Measurements from ENCODE around the gene PCDHGB4. TPM values are rescaled to one million over a fixed set of nuclear protein-coding genes. Genes with fewer than 3 reads are reported as not detected.

The PCDHGB4 gene
- total and polyA plus RNA-seq, 10 of the 15 experiments (the other 5 are each of a cell fraction or from before 2014, with no cell fraction given), result 0.02 to 0.20 (median 0.04) TPM; not detected in 4

DNA sequence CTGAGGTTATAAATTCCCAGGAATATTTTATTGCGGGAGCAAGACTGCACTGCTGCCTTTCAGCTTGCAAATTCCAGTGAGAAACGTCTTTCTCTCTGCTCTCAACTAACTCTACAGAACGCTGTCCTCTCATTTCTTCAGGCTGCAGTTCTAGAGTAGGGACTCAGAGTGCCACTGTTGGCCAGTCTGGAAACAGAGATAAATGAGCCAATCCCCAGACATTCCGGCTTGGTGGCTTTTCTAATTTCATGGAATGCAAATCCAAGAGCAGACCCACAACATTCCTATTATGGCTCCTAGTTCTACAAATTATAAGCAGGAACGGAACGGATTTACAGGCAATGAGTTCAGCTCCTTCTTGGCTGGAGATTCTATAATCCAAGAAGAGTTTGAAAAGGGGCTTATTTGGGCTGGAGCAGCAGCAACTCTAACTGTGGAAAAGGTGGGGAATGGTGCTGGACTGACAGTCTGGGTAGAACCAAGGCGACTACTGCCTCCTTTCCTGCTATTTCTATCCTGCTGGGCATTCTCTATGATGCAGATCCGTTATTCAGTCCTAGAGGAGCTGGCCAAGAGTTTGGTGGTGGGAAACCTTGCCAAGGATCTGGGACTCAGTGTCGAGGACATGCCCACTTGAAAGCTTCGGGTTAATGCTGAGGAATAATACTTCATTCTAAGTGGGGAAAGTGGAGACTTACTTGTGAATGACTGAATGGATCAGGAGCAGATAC is 52.1 kb downstream of the PCDHGB4 start:
- Histone ChIP-seq H3K4me1 (ENCODE audit: control insufficient read depth, insufficient read depth, low read length) (no peaks in the 10 kb centered on the region), H3K4me3 (no peak overlapping the region), H3K36me3 (ENCODE audit: control insufficient read depth in 2 of 2, insufficient read depth in 2 of 2, low read length in 1 of 2) (no peaks in the 10 kb centered on the region), H3K79me2 (ENCODE audit: control insufficient read depth, insufficient read depth, low read length) (no peaks in the 10 kb centered on the region), H4K20me1 (ENCODE audit: control insufficient read depth, insufficient read depth) (no peaks in the 10 kb centered on the region), H3K4me2 (ENCODE audit: control insufficient read depth, insufficient read depth) (no peak overlapping the region), H3K27ac (ENCODE audit: control insufficient read depth, insufficient read depth) (no peak overlapping the region), H2AFZ (ENCODE audit: control insufficient read depth, low read depth, low read length) (no peak overlapping the region), H3K9me3 (replicated peaks; ENCODE audit: control insufficient read depth, insufficient read depth, low read length) (no peaks in the 10 kb centered on the region; the same call in 2 of the 3 replicates), H3K9ac (ENCODE audit: control insufficient read depth, insufficient read depth, low read length) (no peak overlapping the region), H3K27me3 (replicated peaks in 1 of 2; ENCODE audit: control insufficient read depth in 2 of 2, insufficient read depth in 2 of 2, low read length in 1 of 2) (no peaks in the 10 kb centered on the region)
- DNase-seq (ENCODE audit: low read depth, low spot score), result no peak
- ChIA-PET POLR2A (no interaction called here), SMC1A (ENCODE audit: uncharacterized antibody, unreplicated experiment) (no interaction called here), CTCF (interaction anchor here (3.0 kb wide), 1 partner anchor 9 kb away, joined by 13 read pairs; the partner anchor contains the start of gene PCDHGA12), RAD21 (ENCODE audit: unreplicated experiment) (interaction anchor here (1.3 to 1.5 kb wide), 2 partner anchors 9 to 124 kb away, joined by 3 read pairs; partner anchors contain the start of gene PCDHGA12)
- no peak for ATAC-seq
- WGBS (ENCODE audit: insufficient coverage, insufficient replicate concordance, low lambda C conversion rate, missing lambda C conversion rate), result 62% methylated on average over 10 of the region's 10 CpGs
- TF ChIP-seq FOXM1 (IDR thresholded peaks at IDR 0.05; ENCODE audit: low read depth, low read length) (no peak), EED (IDR thresholded peaks at IDR 0.05; ENCODE audit: low read depth) (no peak), MYC (IDR thresholded peaks at IDR 0.05; ENCODE audit: insufficient read depth, insufficient read length, insufficient replicate concordance, low read length, severe bottlenecking) (no peak), ZNF622 (IDR thresholded peaks at IDR 0.05) (no peak), NR2C1 (IDR thresholded peaks at IDR 0.05) (no peak), RUNX3 (IDR thresholded peaks at IDR 0.05; ENCODE audit: low read length) (no peak), TCF7 (IDR thresholded peaks at IDR 0.05; ENCODE audit: borderline replicate concordance) (no peak), SREBF1 (IDR thresholded peaks at IDR 0.05; ENCODE audit: low read length) (no peak), LARP7 (IDR thresholded peaks at IDR 0.05) (no peak), BHLHE40 (IDR thresholded peaks at IDR 0.05; ENCODE audit: borderline replicate concordance in 1 of 2, low read depth in 2 of 2, low read length in 1 of 2) (no peak), SIN3A (IDR thresholded peaks at IDR 0.05; ENCODE audit: low read depth, low read length) (no peak), PML (IDR thresholded peaks at IDR 0.05; ENCODE audit: low read length) (no peak)
- TF ChIP-seq, protein P1, sequence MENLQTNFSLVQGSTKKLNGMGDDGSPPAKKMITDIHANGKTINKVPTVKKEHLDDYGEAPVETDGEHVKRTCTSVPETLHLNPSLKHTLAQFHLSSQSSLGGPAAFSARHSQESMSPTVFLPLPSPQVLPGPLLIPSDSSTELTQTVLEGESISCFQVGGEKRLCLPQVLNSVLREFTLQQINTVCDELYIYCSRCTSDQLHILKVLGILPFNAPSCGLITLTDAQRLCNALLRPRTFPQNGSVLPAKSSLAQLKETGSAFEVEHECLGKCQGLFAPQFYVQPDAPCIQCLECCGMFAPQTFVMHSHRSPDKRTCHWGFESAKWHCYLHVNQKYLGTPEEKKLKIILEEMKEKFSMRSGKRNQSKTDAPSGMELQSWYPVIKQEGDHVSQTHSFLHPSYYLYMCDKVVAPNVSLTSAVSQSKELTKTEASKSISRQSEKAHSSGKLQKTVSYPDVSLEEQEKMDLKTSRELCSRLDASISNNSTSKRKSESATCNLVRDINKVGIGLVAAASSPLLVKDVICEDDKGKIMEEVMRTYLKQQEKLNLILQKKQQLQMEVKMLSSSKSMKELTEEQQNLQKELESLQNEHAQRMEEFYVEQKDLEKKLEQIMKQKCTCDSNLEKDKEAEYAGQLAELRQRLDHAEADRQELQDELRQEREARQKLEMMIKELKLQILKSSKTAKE (IDR thresholded peaks at IDR 0.05; ENCODE audit: low read depth, poor library complexity, severe bottlenecking), result no peak
- FAIRE-seq, result no peak
- no TSS peak for BruUV-seq (replicated peaks)
- intact Hi-C loops (cut with micrococcal nuclease; ENCODE audit: unreplicated experiment) (no loop called here), in situ Hi-C loops (cut with MboI) (no loop called here)

Other genes starting within 250 kb of the PCDHGB4 start
Only the 7 nearest of the 37 such genes appear.
- 0.11 and 0.17 TPM in 2 replicates for gene PCDHGB3, start 17.5 kb upstream of the PCDHGB4 start, total RNA-seq (2014; rRNA removed)
- 0.09 and 0.13 TPM in 2 replicates for gene PCDHGB3, start 17.5 kb upstream of the PCDHGB4 start, total RNA-seq (2014; rRNA removed; fragmentation: Illumina TruSeq; extraction: Trizol)
- gene PCDHGB3, start 17.5 kb upstream of the PCDHGB4 start, total RNA-seq (2021), result 0.19 and 0.23 TPM in 2 replicates
- 0.50 and 0.53 TPM in 2 replicates for gene PCDHGB3, start 17.5 kb upstream of the PCDHGB4 start, polyA plus RNA-seq (2011; rRNA removed)
- gene PCDHGB3, start 17.5 kb upstream of the PCDHGB4 start, polyA plus RNA-seq (2014; fragmentation: Illumina TruSeq; extraction: Trizol), result 0.12 and 0.21 TPM in 2 replicates
- not detected for gene PCDHGB3, start 17.5 kb upstream of the PCDHGB4 start, polyA plus RNA-seq (2014; fragmentation: Nextera tagmentation; extraction: Ambion mirVana)
- 0.08 and 0.23 TPM in 2 replicates for gene PCDHGB3, start 17.5 kb upstream of the PCDHGB4 start, polyA plus RNA-seq (2014; rRNA removed)
- not detected for gene PCDHGB3, start 17.5 kb upstream of the PCDHGB4 start, polyA plus RNA-seq (2016; fragmentation: Nextera tagmentation; extraction: Ambion mirVana)
- 0.17 and 0.27 TPM in 2 replicates for gene PCDHGA6, start 13.8 kb upstream of the PCDHGB4 start, total RNA-seq (2014; rRNA removed)
- gene PCDHGA6, start 13.8 kb upstream of the PCDHGB4 start, total RNA-seq (2014; rRNA removed; fragmentation: Illumina TruSeq; extraction: Trizol), result 0.13 and 0.18 TPM in 2 replicates
- gene PCDHGA6, start 13.8 kb upstream of the PCDHGB4 start, total RNA-seq (2021), result 0.28 and 0.32 TPM in 2 replicates
- gene PCDHGA6, start 13.8 kb upstream of the PCDHGB4 start, polyA plus RNA-seq (2011; rRNA removed), result 0.49 and 0.60 TPM in 2 replicates
- 0.10 and 0.12 TPM in 2 replicates for gene PCDHGA6, start 13.8 kb upstream of the PCDHGB4 start, polyA plus RNA-seq (2014; fragmentation: Illumina TruSeq; extraction: Trizol)
- under 1 TPM in 1 of 2 experiments, not detected in 1; 0.04 TPM for gene PCDHGA6, start 13.8 kb upstream of the PCDHGB4 start, polyA plus RNA-seq (2014; fragmentation: Nextera tagmentation; extraction: Ambion mirVana)
- gene PCDHGA6, start 13.8 kb upstream of the PCDHGB4 start, polyA plus RNA-seq (2014; rRNA removed), result 0.15 and 0.23 TPM in 2 replicates
- not detected for gene PCDHGA6, start 13.8 kb upstream of the PCDHGB4 start, polyA plus RNA-seq (2016; fragmentation: Nextera tagmentation; extraction: Ambion mirVana)
- gene PCDHGA7, start 5.0 kb upstream of the PCDHGB4 start, total RNA-seq (2014; rRNA removed), result 0.11 and 0.16 TPM in 2 replicates
- gene PCDHGA7, start 5.0 kb upstream of the PCDHGB4 start, total RNA-seq (2014; rRNA removed; fragmentation: Illumina TruSeq; extraction: Trizol), result 0.05 and 0.09 TPM in 2 replicates
- gene PCDHGA7, start 5.0 kb upstream of the PCDHGB4 start, total RNA-seq (2021), result 0.08 and 0.18 TPM in 2 replicates
- gene PCDHGA7, start 5.0 kb upstream of the PCDHGB4 start, polyA plus RNA-seq (2011; rRNA removed), result 0.03 and 0.04 TPM in 2 replicates
- gene PCDHGA7, start 5.0 kb upstream of the PCDHGB4 start, polyA plus RNA-seq (2014; fragmentation: Illumina TruSeq; extraction: Trizol), result 0.01 TPM in 1 of 2 replicates, not detected in the other
- not detected for gene PCDHGA7, start 5.0 kb upstream of the PCDHGB4 start, polyA plus RNA-seq (2014; fragmentation: Nextera tagmentation; extraction: Ambion mirVana)
- gene PCDHGA7, start 5.0 kb upstream of the PCDHGB4 start, polyA plus RNA-seq (2014; rRNA removed), result 0.08 TPM in 1 of 2 replicates, not detected in the other
- gene PCDHGA7, start 5.0 kb upstream of the PCDHGB4 start, polyA plus RNA-seq (2016; fragmentation: Nextera tagmentation; extraction: Ambion mirVana), result under 1 TPM in 1 of 2 experiments, not detected in 1; 0.05 TPM
- gene PCDHGA8, start 4.9 kb downstream of the PCDHGB4 start, total RNA-seq (2014; rRNA removed), result not detected in 2 replicates
- gene PCDHGA8, start 4.9 kb downstream of the PCDHGB4 start, total RNA-seq (2014; rRNA removed; fragmentation: Illumina TruSeq; extraction: Trizol), result 0.04 and 0.05 TPM in 2 replicates
- gene PCDHGA8, start 4.9 kb downstream of the PCDHGB4 start, total RNA-seq (2021), result not detected in 2 replicates
- 0.01 TPM in 2 replicates for gene PCDHGA8, start 4.9 kb downstream of the PCDHGB4 start, polyA plus RNA-seq (2011; rRNA removed)
- 0.05 TPM in 1 of 2 replicates, not detected in the other for gene PCDHGA8, start 4.9 kb downstream of the PCDHGB4 start, polyA plus RNA-seq (2014; fragmentation: Illumina TruSeq; extraction: Trizol)
- gene PCDHGA8, start 4.9 kb downstream of the PCDHGB4 start, polyA plus RNA-seq (2014; fragmentation: Nextera tagmentation; extraction: Ambion mirVana), result not detected
- gene PCDHGA8, start 4.9 kb downstream of the PCDHGB4 start, polyA plus RNA-seq (2014; rRNA removed), result 0.05 TPM in 1 of 2 replicates, not detected in the other
- not detected for gene PCDHGA8, start 4.9 kb downstream of the PCDHGB4 start, polyA plus RNA-seq (2016; fragmentation: Nextera tagmentation; extraction: Ambion mirVana)
- gene PCDHGB5, start 10.2 kb downstream of the PCDHGB4 start, total RNA-seq (2014; rRNA removed), result 1.4 and 1.9 TPM in 2 replicates
- gene PCDHGB5, start 10.2 kb downstream of the PCDHGB4 start, total RNA-seq (2014; rRNA removed; fragmentation: Illumina TruSeq; extraction: Trizol), result 1.3 TPM in 2 replicates
- 1.8 and 2.3 TPM in 2 replicates for gene PCDHGB5, start 10.2 kb downstream of the PCDHGB4 start, total RNA-seq (2021)
- 0.07 TPM in 1 of 2 replicates, not detected in the other for gene PCDHGB5, start 10.2 kb downstream of the PCDHGB4 start, polyA plus RNA-seq (2011; rRNA removed)
- gene PCDHGB5, start 10.2 kb downstream of the PCDHGB4 start, polyA plus RNA-seq (2014; fragmentation: Illumina TruSeq; extraction: Trizol), result 1.1 TPM in 2 replicates
- gene PCDHGB5, start 10.2 kb downstream of the PCDHGB4 start, polyA plus RNA-seq (2014; fragmentation: Nextera tagmentation; extraction: Ambion mirVana), result under 1 TPM in 1 of 2 experiments, not detected in 1; 0.02 TPM
- gene PCDHGB5, start 10.2 kb downstream of the PCDHGB4 start, polyA plus RNA-seq (2014; rRNA removed), result 0.95 TPM in 2 replicates
- gene PCDHGB5, start 10.2 kb downstream of the PCDHGB4 start, polyA plus RNA-seq (2016; fragmentation: Nextera tagmentation; extraction: Ambion mirVana), result 1 to 10 TPM; 1.4 to 2.3 TPM
- gene PCDHGA9, start 15.1 kb downstream of the PCDHGB4 start, total RNA-seq (2014; rRNA removed), result 0.38 and 0.62 TPM in 2 replicates
- gene PCDHGA9, start 15.1 kb downstream of the PCDHGB4 start, total RNA-seq (2014; rRNA removed; fragmentation: Illumina TruSeq; extraction: Trizol), result 0.51 and 0.63 TPM in 2 replicates
- 0.54 and 0.56 TPM in 2 replicates for gene PCDHGA9, start 15.1 kb downstream of the PCDHGB4 start, total RNA-seq (2021)
- 0.09 and 0.10 TPM in 2 replicates for gene PCDHGA9, start 15.1 kb downstream of the PCDHGB4 start, polyA plus RNA-seq (2011; rRNA removed)
- gene PCDHGA9, start 15.1 kb downstream of the PCDHGB4 start, polyA plus RNA-seq (2014; fragmentation: Illumina TruSeq; extraction: Trizol), result 0.15 and 0.46 TPM in 2 replicates
- not detected for gene PCDHGA9, start 15.1 kb downstream of the PCDHGB4 start, polyA plus RNA-seq (2014; fragmentation: Nextera tagmentation; extraction: Ambion mirVana)
- gene PCDHGA9, start 15.1 kb downstream of the PCDHGB4 start, polyA plus RNA-seq (2014; rRNA removed), result 0.38 and 0.44 TPM in 2 replicates
- under 1 TPM; 0.08 to 0.15 TPM for gene PCDHGA9, start 15.1 kb downstream of the PCDHGB4 start, polyA plus RNA-seq (2016; fragmentation: Nextera tagmentation; extraction: Ambion mirVana)
- gene PCDHGB6, start 20.3 kb downstream of the PCDHGB4 start, total RNA-seq (2014; rRNA removed), result 0.34 and 0.49 TPM in 2 replicates
- 0.51 and 0.54 TPM in 2 replicates for gene PCDHGB6, start 20.3 kb downstream of the PCDHGB4 start, total RNA-seq (2014; rRNA removed; fragmentation: Illumina TruSeq; extraction: Trizol)
- 0.80 and 1.0 TPM in 2 replicates for gene PCDHGB6, start 20.3 kb downstream of the PCDHGB4 start, total RNA-seq (2021)
- gene PCDHGB6, start 20.3 kb downstream of the PCDHGB4 start, polyA plus RNA-seq (2011; rRNA removed), result 0.07 and 0.10 TPM in 2 replicates
- 0.34 and 0.54 TPM in 2 replicates for gene PCDHGB6, start 20.3 kb downstream of the PCDHGB4 start, polyA plus RNA-seq (2014; fragmentation: Illumina TruSeq; extraction: Trizol)
- under 1 TPM; 0.07 to 0.10 TPM for gene PCDHGB6, start 20.3 kb downstream of the PCDHGB4 start, polyA plus RNA-seq (2014; fragmentation: Nextera tagmentation; extraction: Ambion mirVana)
- gene PCDHGB6, start 20.3 kb downstream of the PCDHGB4 start, polyA plus RNA-seq (2014; rRNA removed), result 0.28 and 0.60 TPM in 2 replicates
- gene PCDHGB6, start 20.3 kb downstream of the PCDHGB4 start, polyA plus RNA-seq (2016; fragmentation: Nextera tagmentation; extraction: Ambion mirVana), result under 1 TPM; 0.28 TPM

Measured in GM12878 (cell line).